Activated CD4-positive, alpha-beta memory T cell treated with anti-CD3 and anti-CD28 coated beads for 36 hours (primary cell): ENCODE measurements around the gene ACOT4. TPM values are rescaled to one million over a fixed set of nuclear protein-coding genes. Genes with fewer than 3 reads are reported as not detected.
A peak's percentile ranks its signal among the peaks of the same experiment; 100 is the strongest.
"Not testable (repeated sequence)": the region's sequence is repeated elsewhere in the genome, so short reads cannot be mapped to it uniquely, and the experiment has no call there.

ENCODE experiments used
- CTCF ChIA-PET: fragments of 350-600 bp; sonication (Branson Sonifier 250); formaldehyde crosslinking; loops from one replicate; lab custom pipeline; 2021; ENCODE audit warnings: antibody characterized with exemption, inconsistent platforms; lab: Charles Lee
- POLR2A ChIA-PET: fragments of 350-600 bp; sonication (Branson Sonifier 250); formaldehyde crosslinking; loops from one replicate; lab custom pipeline; 2021; ENCODE audit warnings: antibody characterized with exemption; lab: Charles Lee
- DNase-seq: peaks from one replicate; pipeline ENCODE4 v3.0.0-alpha.2; 2020
- H3K27ac Mint-ChIP-seq: one replicate; pipeline ENCODE4 v1.8.0; 2021; ENCODE audit warnings: mixed read lengths
- H3K27me3 Mint-ChIP-seq: one replicate; pipeline ENCODE4 v1.8.0; 2021; ENCODE audit warnings: mixed read lengths
- H3K36me3 Mint-ChIP-seq: one replicate; pipeline ENCODE4 v1.8.0; 2021; ENCODE audit warnings: mixed read lengths
- H3K4me1 Mint-ChIP-seq: one replicate; pipeline ENCODE4 v1.8.0; 2021; ENCODE audit warnings: low read depth, mixed read lengths
- H3K4me3 Mint-ChIP-seq: one replicate; pipeline ENCODE4 v1.8.0; 2021; ENCODE audit warnings: mild to moderate bottlenecking, mixed read lengths
- H3K9me3 Mint-ChIP-seq: one replicate; pipeline ENCODE4 v1.8.0; 2021; ENCODE audit warnings: mixed read lengths
- intact Hi-C: fragments of 100-400 bp; cut with micrococcal nuclease; formaldehyde crosslinking; loops from one replicate; pipeline ENCODE4 v1.15.1; 2023
- total RNA-seq, 2 experiments: library from RNA; stranded (reverse); gene quantifications; one replicate each; pipeline ENCODE4 v1.2.3, GENCODE V29; 2021

The ACOT4 gene
- total RNA-seq, 2 experiments from 2014 or later = 3.2 to 3.3 TPM

GRCh38 chr14:73566935-73567334 is 24.7 kb upstream of the ACOT4 start:
- Mint-ChIP-seq H3K36me3 (peaks cover 28% of the 10 kb centered on the region), H3K4me1 (peaks cover 38% of the 10 kb centered on the region), H3K4me3 (peak overlapping the region; percentile 84)
- H3K27ac Mint-ChIP-seq, intact Hi-C loops, H3K27me3 Mint-ChIP-seq, H3K9me3 Mint-ChIP-seq, DNase-seq: not testable (repeated sequence)
- POLR2A ChIA-PET = interaction anchor here (0.9 to 1.1 kb wide), 3 partner anchors 72 to 457 kb away, joined by 3 to 4 read pairs (median 3); no protein-coding TSS in a partner anchor
- CTCF ChIA-PET = interaction anchor here (0.8 to 7.4 kb wide), 3 partner anchors 45 to 66 kb away, joined by 3 to 115 read pairs (median 3); no protein-coding TSS in a partner anchor

- DNase-seq = no peak
- ChIA-PET CTCF (interaction anchor here (0.8 to 7.4 kb wide), 4 partner anchors 46 to 66 kb away, joined by 3 to 115 read pairs (median 4); no protein-coding TSS in a partner anchor), POLR2A (interaction anchor here (0.9 to 1.1 kb wide), 4 partner anchors 45 to 457 kb away, joined by 3 to 5 read pairs (median 4); partner anchors contain the start of gene ACOT6)
- intact Hi-C loops = no loop called here
- Mint-ChIP-seq H3K4me3 (peak overlapping the region; percentile 84), H3K4me1 (peaks cover 38% of the 10 kb centered on the region), H3K27me3 (no peaks in the 10 kb centered on the region), H3K9me3 (peaks cover 5% of the 10 kb centered on the region), H3K27ac (no peak overlapping the region), H3K36me3 (peaks cover 28% of the 10 kb centered on the region)
Measured at GRCh38 chr14:73567358-73567757, 24.3 kb upstream of the ACOT4 start.

GRCh38 chr14:73567951-73568885 is 23.5 kb upstream of the ACOT4 start:
- Mint-ChIP-seq H3K27me3 (no peaks in the 10 kb centered on the region), H3K27ac (peak overlapping the region; percentile 99), H3K9me3 (no peaks in the 10 kb centered on the region), H3K4me3 (peak overlapping the region; percentile 84), H3K36me3 (peaks cover 23% of the 10 kb centered on the region), H3K4me1 (peaks cover 41% of the 10 kb centered on the region)
- peak; percentile 58 for DNase-seq
- intact Hi-C loops = loop anchor here (2.0 kb wide), 1 partner anchor 65 kb away; no protein-coding TSS in a partner anchor
- POLR2A ChIA-PET = interaction anchor here (0.6 to 2.2 kb wide), 19 partner anchors 15 to 510 kb away, joined by 3 to 22 read pairs (median 4); partner anchors contain the start of genes ACOT4, ACOT6, NUMB and RBM25
- CTCF ChIA-PET = interaction anchor here (1.0 to 7.4 kb wide), 6 partner anchors 58 to 382 kb away, joined by 3 to 115 read pairs (median 4); partner anchors contain the start of genes COQ6 and FAM161B

- intact Hi-C loops = loop anchor here (1.0 to 2.0 kb wide), 3 partner anchors 64 to 144 kb away; no protein-coding TSS in a partner anchor
- DNase-seq, H3K9me3 Mint-ChIP-seq, H3K27me3 Mint-ChIP-seq: not testable (repeated sequence)
- Mint-ChIP-seq H3K36me3 (peaks cover 23% of the 10 kb centered on the region), H3K4me3 (peak overlapping the region; percentile 84), H3K27ac (peak overlapping the region; percentile 99), H3K4me1 (peaks cover 45% of the 10 kb centered on the region)
- POLR2A ChIA-PET = interaction anchor here (0.6 to 2.2 kb wide), 16 partner anchors 15 to 510 kb away, joined by 3 to 22 read pairs (median 4); partner anchors contain the start of genes ACOT4, NUMB, RBM25 and RIOX1
- CTCF ChIA-PET = interaction anchor here (1.0 to 7.4 kb wide), 6 partner anchors 47 to 381 kb away, joined by 3 to 115 read pairs (median 8); partner anchors contain the start of genes COQ6 and FAM161B
Measured at GRCh38 chr14:73568886-73569184, 22.8 kb upstream of the ACOT4 start.

GRCh38 chr14:73569185-73569958 is 22.3 kb upstream of the ACOT4 start, which contains the start of gene ACOT2:
Gene ACOT2 (plus strand): TSS chr14:73569213. CDS start chr14:73569241, 28 bp downstream.
- H3K4me1 Mint-ChIP-seq = peaks cover 45% of the 10 kb centered on the region
- ChIA-PET CTCF (interaction anchor here (0.7 to 7.4 kb wide), 11 partner anchors 18 to 774 kb away, joined by 3 to 115 read pairs (median 5); partner anchors contain the start of genes COQ6, FAM161B and NUMB), POLR2A (interaction anchor here (0.6 to 2.2 kb wide), 19 partner anchors 14 to 511 kb away, joined by 3 to 22 read pairs (median 4); partner anchors contain the start of genes ACOT4, NUMB, PNMA1 and RBM25)
- H3K9me3 Mint-ChIP-seq, H3K27me3 Mint-ChIP-seq: not testable (repeated sequence)
- DNase-seq = peak; percentile 91
- peak within 1 kb of the TSS; percentile 84 for H3K4me3 Mint-ChIP-seq
- peaks cover 25% of the 10 kb centered on the region for H3K36me3 Mint-ChIP-seq
- intact Hi-C loops = loop anchor here (1.0 to 2.0 kb wide), 3 partner anchors 63 to 144 kb away; no protein-coding TSS in a partner anchor
- peak within 1 kb of the TSS; percentile 99 for H3K27ac Mint-ChIP-seq

GRCh38 chr14:73570913-73571312 is 20.8 kb upstream of the ACOT4 start:
- Mint-ChIP-seq H3K4me1 (peaks cover 34% of the 10 kb centered on the region), H3K36me3 (peaks cover 16% of the 10 kb centered on the region)
- H3K9me3 Mint-ChIP-seq, H3K27me3 Mint-ChIP-seq, H3K27ac Mint-ChIP-seq, H3K4me3 Mint-ChIP-seq, intact Hi-C loops: not testable (repeated sequence)
- ChIA-PET POLR2A (interaction anchor here (1.5 to 2.2 kb wide), 3 partner anchors 56 to 143 kb away, joined by 6 to 22 read pairs (median 6); partner anchors contain the start of genes PNMA1 and RIOX1), CTCF (interaction anchor here (0.5 to 7.4 kb wide), 17 partner anchors 10 to 192 kb away, joined by 3 to 115 read pairs (median 5); partner anchors contain the start of genes ACOT6, NUMB and RIOX1)
- peak; percentile 81 for DNase-seq

GRCh38 chr14:73573034-73573433 is 18.6 kb upstream of the ACOT4 start:
- CTCF ChIA-PET = not testable (repeated sequence)

GRCh38 chr14:73573740-73574139 is 17.9 kb upstream of the ACOT4 start:
- H3K9me3 Mint-ChIP-seq, CTCF ChIA-PET, intact Hi-C loops, H3K27me3 Mint-ChIP-seq, H3K27ac Mint-ChIP-seq, POLR2A ChIA-PET, H3K4me3 Mint-ChIP-seq, H3K36me3 Mint-ChIP-seq, DNase-seq: not testable (repeated sequence)
- H3K4me1 Mint-ChIP-seq = peaks cover 14% of the 10 kb centered on the region

More at GRCh38 chr14:73573034-73573433, 18.6 kb upstream of the ACOT4 start:
- DNase-seq, H3K36me3 Mint-ChIP-seq, H3K27ac Mint-ChIP-seq, H3K27me3 Mint-ChIP-seq, H3K4me3 Mint-ChIP-seq, POLR2A ChIA-PET, H3K9me3 Mint-ChIP-seq, intact Hi-C loops: not testable (repeated sequence)
- peaks cover 19% of the 10 kb centered on the region for H3K4me1 Mint-ChIP-seq

- intact Hi-C loops, H3K4me3 Mint-ChIP-seq, POLR2A ChIA-PET, H3K27me3 Mint-ChIP-seq, H3K27ac Mint-ChIP-seq, DNase-seq, H3K36me3 Mint-ChIP-seq, CTCF ChIA-PET, H3K9me3 Mint-ChIP-seq: not testable (repeated sequence)
- H3K4me1 Mint-ChIP-seq = peaks cover 12% of the 10 kb centered on the region
Measured at GRCh38 chr14:73574251-73574650, 17.4 kb upstream of the ACOT4 start.

GRCh38 chr14:73576391-73576790 is 15.3 kb upstream of the ACOT4 start:
- peaks cover 7% of the 10 kb centered on the region for H3K4me1 Mint-ChIP-seq
- CTCF ChIA-PET = interaction anchor here (0.6 kb wide), 1 partner anchor 168 kb away, joined by 3 read pairs; no protein-coding TSS in a partner anchor
- intact Hi-C loops = no loop called here
- H3K27me3 Mint-ChIP-seq = no peaks in the 10 kb centered on the region
- POLR2A ChIA-PET = no interaction called here
- H3K4me3 Mint-ChIP-seq = no peak overlapping the region
- H3K9me3 Mint-ChIP-seq = no peaks in the 10 kb centered on the region
- no peak overlapping the region for H3K27ac Mint-ChIP-seq
- H3K36me3 Mint-ChIP-seq = peaks cover 4% of the 10 kb centered on the region
- DNase-seq = no peak

GRCh38 chr14:73577214-73577613 is 14.5 kb upstream of the ACOT4 start:
- DNase-seq, POLR2A ChIA-PET, H3K36me3 Mint-ChIP-seq, intact Hi-C loops, H3K4me1 Mint-ChIP-seq, H3K4me3 Mint-ChIP-seq, H3K9me3 Mint-ChIP-seq, H3K27me3 Mint-ChIP-seq, H3K27ac Mint-ChIP-seq, CTCF ChIA-PET: not testable (repeated sequence)
